H9 (cell line): ENCODE measurements around the gene BPGM. TPM values are rescaled to one million over a fixed set of nuclear protein-coding genes. Genes with fewer than 3 reads are reported as not detected.

Experiments
- DNase-seq: peaks from one replicate; pipeline ENCODE4 v3.0.0-alpha.2; 2017
- H2AFZ ChIP-seq: one replicate; pipeline ENCODE4 v1.6.1; 2013; ENCODE audit warnings: mild to moderate bottlenecking, low read length, control low read depth, moderate library complexity
- H2AK5ac ChIP-seq: 2 replicates; pipeline ENCODE4 v1.6.1; 2013; ENCODE audit warnings: low read length, control low read depth, mixed read lengths; ENCODE audit not compliant: insufficient read length
- H2BK120ac ChIP-seq: one replicate; pipeline ENCODE4 v1.6.1; 2013; ENCODE audit warnings: low read depth, mild to moderate bottlenecking, low read length, control low read depth, inconsistent platforms; ENCODE audit not compliant: poor library complexity, severe bottlenecking
- H2BK12ac ChIP-seq: 2 replicates; pipeline ENCODE4 v1.6.1; 2013; ENCODE audit warnings: low read length, control low read depth, mixed read lengths, low read depth; ENCODE audit not compliant: insufficient read length
- H2BK15ac ChIP-seq: 2 replicates; pipeline ENCODE4 v1.6.1; 2013; ENCODE audit warnings: low read depth, low read length, control low read depth
- H2BK20ac ChIP-seq: one replicate; pipeline ENCODE4 v1.6.1; 2013; ENCODE audit warnings: low read depth, mild to moderate bottlenecking, low read length, control low read depth, inconsistent platforms; ENCODE audit not compliant: poor library complexity, severe bottlenecking
- H2BK5ac ChIP-seq: 2 replicates; pipeline ENCODE4 v1.6.1; 2013; ENCODE audit warnings: low read length, control low read depth, mixed read lengths; ENCODE audit not compliant: insufficient read length
- H3K14ac ChIP-seq: 2 replicates; pipeline ENCODE4 v1.6.1; 2013; ENCODE audit warnings: low read length, control low read depth; ENCODE audit not compliant: insufficient read depth
- H3K18ac ChIP-seq: 2 replicates; pipeline ENCODE4 v1.6.1; 2013; ENCODE audit warnings: low read depth, mild to moderate bottlenecking, mixed read lengths, low read length, control low read depth; ENCODE audit not compliant: insufficient read length
- H3K23ac ChIP-seq: 2 replicates; pipeline ENCODE4 v1.6.1; 2013; ENCODE audit warnings: low read length, control low read depth, mixed read lengths, low read depth; ENCODE audit not compliant: insufficient read length
- H3K23me2 ChIP-seq: 2 replicates; pipeline ENCODE4 v1.6.1; 2013; ENCODE audit warnings: low read depth, mild to moderate bottlenecking, mixed read lengths, low read length, control low read depth; ENCODE audit not compliant: insufficient read length, poor library complexity, severe bottlenecking
- H3K27ac ChIP-seq: 2 replicates; pipeline ENCODE4 v1.5.1; 2013; ENCODE audit warnings: low read length, control low read depth, mixed read lengths, low read depth; ENCODE audit not compliant: insufficient read length
- H3K27me3 ChIP-seq: 2 replicates; pipeline ENCODE4 v1.6.1; 2013; ENCODE audit warnings: low read length, control low read depth, inconsistent platforms; ENCODE audit not compliant: insufficient read depth
- H3K4ac ChIP-seq: 2 replicates; pipeline ENCODE4 v1.6.1; 2013; ENCODE audit warnings: low read depth, mild to moderate bottlenecking, control low read depth, inconsistent platforms, low read length, moderate library complexity
- H3K4me1 ChIP-seq: 2 replicates; pipeline ENCODE4 v1.6.1; 2013; ENCODE audit warnings: low read length, control low read depth, inconsistent platforms; ENCODE audit not compliant: insufficient read depth
- H3K4me2 ChIP-seq: 2 replicates; pipeline ENCODE4 v1.6.1; 2013; ENCODE audit warnings: low read length, control low read depth, mixed read lengths; ENCODE audit not compliant: insufficient read length, insufficient read depth
- H3K56ac ChIP-seq: 2 replicates; pipeline ENCODE4 v1.6.1; 2013; ENCODE audit warnings: low read depth, mild to moderate bottlenecking, mixed read lengths, low read length, control low read depth; ENCODE audit not compliant: insufficient read length
- H3K79me1 ChIP-seq: 2 replicates; pipeline ENCODE4 v1.6.1; 2013; ENCODE audit warnings: low read depth, mild to moderate bottlenecking, moderate library complexity, low read length, control low read depth, inconsistent platforms; ENCODE audit not compliant: insufficient read depth, poor library complexity, severe bottlenecking
- H3K79me2 ChIP-seq: 2 replicates; pipeline ENCODE4 v1.6.1; 2013; ENCODE audit warnings: low read length, control low read depth, inconsistent platforms; ENCODE audit not compliant: insufficient read depth
- H3K9ac ChIP-seq: 2 replicates; pipeline ENCODE4 v1.6.1; 2013; ENCODE audit warnings: low read length, control low read depth, mixed read lengths; ENCODE audit not compliant: insufficient read length; ENCODE audit errors: extremely low read depth
- H3K9me3 ChIP-seq: one replicate; pipeline ENCODE4 v1.6.1; 2013; ENCODE audit warnings: low read depth, low read length, inconsistent platforms; ENCODE audit not compliant: control insufficient read depth
- H3T11ph ChIP-seq: one replicate; pipeline ENCODE4 v1.6.1; 2013; ENCODE audit warnings: mild to moderate bottlenecking, low read length, control low read depth, inconsistent platforms
- H4K20me1 ChIP-seq: one replicate; pipeline ENCODE4 v1.6.1; 2013; ENCODE audit not compliant: control insufficient read depth, insufficient read length, insufficient read depth
- H4K5ac ChIP-seq: 2 replicates; pipeline ENCODE4 v1.6.1; 2013; ENCODE audit warnings: low read depth, mild to moderate bottlenecking, mixed read lengths, low read length, control low read depth; ENCODE audit not compliant: insufficient read length
- H4K8ac ChIP-seq: replicated peaks from 2 replicates; pipeline ENCODE4 v1.6.1; 2013; ENCODE audit warnings: low read length, control low read depth, mixed read lengths, low read depth; ENCODE audit not compliant: insufficient read length
- H4K91ac ChIP-seq: 2 replicates; pipeline ENCODE4 v1.6.1; 2013; ENCODE audit warnings: low read depth, mild to moderate bottlenecking, moderate library complexity, mixed read lengths, low read length, control low read depth; ENCODE audit not compliant: insufficient read length
- H3K27ac Mint-ChIP-seq, 3 experiments: 2 replicates in 2 of 3; 3 replicates in 1 of 3; pipeline ENCODE4 v1.8.0; 2020 to 2021; ENCODE audit warnings: mixed read lengths in 3 of 3, mild to moderate bottlenecking in 1 of 3, moderate library complexity in 1 of 3
- H3K27me3 Mint-ChIP-seq: 2 replicates; pipeline ENCODE4 v1.8.0; 2021; ENCODE audit warnings: low read depth, mild to moderate bottlenecking, moderate library complexity, mixed read lengths
- H3K36me3 Mint-ChIP-seq, 3 experiments: 2 replicates in 2 of 3; 3 replicates in 1 of 3; pipeline ENCODE4 v1.8.0; 2020 to 2021; ENCODE audit warnings: low read depth in 3 of 3, mixed read lengths in 3 of 3; ENCODE audit not compliant: insufficient read depth in 1 of 3
- H3K4me1 Mint-ChIP-seq, 2 experiments: 2 replicates each; pipeline ENCODE4 v1.8.0; 2020; ENCODE audit warnings: mixed read lengths in 2 of 2
- H3K4me3 Mint-ChIP-seq, 2 experiments: 2 replicates in 1 of 2; 3 replicates in 1 of 2; pipeline ENCODE4 v1.8.0; 2020 to 2021; ENCODE audit warnings: mild to moderate bottlenecking in 2 of 2, mixed read lengths in 2 of 2, moderate library complexity in 1 of 2
- H3K9me3 Mint-ChIP-seq, 2 experiments: 2 replicates in 1 of 2; 3 replicates in 1 of 2; pipeline ENCODE4 v1.8.0; 2020; ENCODE audit warnings: mild to moderate bottlenecking in 2 of 2, mixed read lengths in 2 of 2, moderate library complexity in 1 of 2
- WGBS: extraction: QIAGEN DNeasy Blood & Tissue Kit; methylation state at CpG from one replicate; pipeline ENCODE4 v1.1.7; 2013; ENCODE audit warnings: missing lambda C conversion rate, low lambda C conversion rate, mixed read lengths; ENCODE audit not compliant: insufficient read length; ENCODE audit errors: extremely low coverage; 5-methylcytosine and 5-hydroxymethylcytosine counted together
- total RNA-seq: library from RNA; stranded (reverse); gene quantifications from 2 replicates; pipeline ENCODE4 v1.2.1, GENCODE V29; 2021
- TF ChIP-seq, protein P1 (sequence below): fragments of 200-600 bp; sonication (generic); conservative IDR thresholded peaks from 3 replicates; pipeline ENCODE4 v1.8.0; 2021; ENCODE audit warnings: antibody characterized with exemption, mild to moderate bottlenecking

The BPGM gene
- total RNA-seq, 1 experiment from 2014 or later: 14.4 TPM

DNA sequence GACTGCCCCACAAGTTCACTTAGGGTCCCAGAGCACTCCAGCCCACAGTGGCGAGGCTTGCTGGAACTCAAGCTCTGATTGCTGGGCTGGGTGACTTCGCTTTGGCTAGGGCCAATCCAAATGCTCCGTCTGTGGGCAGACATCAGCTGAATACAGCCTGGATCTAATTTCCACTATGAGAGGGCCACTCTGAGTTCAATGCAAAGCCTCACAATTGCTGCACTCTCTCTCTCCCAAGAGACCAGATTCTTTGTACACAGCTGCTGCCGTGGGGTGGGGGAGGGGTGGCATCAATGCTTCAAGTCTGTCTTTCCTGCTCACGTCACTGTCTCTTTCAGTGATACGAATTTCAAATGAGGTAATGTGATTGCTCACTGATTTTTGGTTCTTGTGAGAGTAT lies 47.3 kb upstream of the BPGM start:
- Mint-ChIP-seq H3K9me3 (peaks cover 4 to 12% of the 10 kb centered on the region in 2 experiments; a peak in 4 of 5 replicates), H3K27me3 (no peaks in the 10 kb centered on the region; the same call in 1 of the 2 replicates), H3K4me3 (no peak overlapping the region), H3K4me1 (no peaks in the 10 kb centered on the region), H3K36me3 (peaks cover 3 to 10% (median 4%) of the 10 kb centered on the region in 3 experiments; a peak in 6 of 7 replicates), H3K27ac (no peak overlapping the region)
- Histone ChIP-seq H2BK5ac (no peak overlapping the region), H3K4me1 (no peaks in the 10 kb centered on the region), H2BK20ac (no peak overlapping the region), H2BK15ac (no peak overlapping the region), H4K5ac (no peak overlapping the region), H2BK12ac (no peak overlapping the region), H3K56ac (no peak overlapping the region), H2AK5ac (no peak overlapping the region), H3K4me2 (no peak overlapping the region), H3K4ac (no peak overlapping the region), H3K23me2 (no peaks in the 10 kb centered on the region), H3K27me3 (peaks cover 2% of the 10 kb centered on the region; the same call in 1 of the 2 replicates), H4K20me1 (no peaks in the 10 kb centered on the region), H2AFZ (no peak overlapping the region), H3K18ac (no peak overlapping the region), H3K9ac (no peak overlapping the region), H3K79me2 (no peaks in the 10 kb centered on the region), H4K91ac (no peak overlapping the region), H2BK120ac (no peak overlapping the region), H3T11ph (no peak overlapping the region), H4K8ac (no peak overlapping the region), H3K23ac (no peak overlapping the region), H3K79me1 (no peaks in the 10 kb centered on the region), H3K27ac (no peak overlapping the region), H3K14ac (no peak overlapping the region), H3K9me3 (no peaks in the 10 kb centered on the region)
- no peak for DNase-seq
- no CpG with 5 or more reads among the region's 6 CpGs for WGBS
- TF ChIP-seq, protein P1, sequence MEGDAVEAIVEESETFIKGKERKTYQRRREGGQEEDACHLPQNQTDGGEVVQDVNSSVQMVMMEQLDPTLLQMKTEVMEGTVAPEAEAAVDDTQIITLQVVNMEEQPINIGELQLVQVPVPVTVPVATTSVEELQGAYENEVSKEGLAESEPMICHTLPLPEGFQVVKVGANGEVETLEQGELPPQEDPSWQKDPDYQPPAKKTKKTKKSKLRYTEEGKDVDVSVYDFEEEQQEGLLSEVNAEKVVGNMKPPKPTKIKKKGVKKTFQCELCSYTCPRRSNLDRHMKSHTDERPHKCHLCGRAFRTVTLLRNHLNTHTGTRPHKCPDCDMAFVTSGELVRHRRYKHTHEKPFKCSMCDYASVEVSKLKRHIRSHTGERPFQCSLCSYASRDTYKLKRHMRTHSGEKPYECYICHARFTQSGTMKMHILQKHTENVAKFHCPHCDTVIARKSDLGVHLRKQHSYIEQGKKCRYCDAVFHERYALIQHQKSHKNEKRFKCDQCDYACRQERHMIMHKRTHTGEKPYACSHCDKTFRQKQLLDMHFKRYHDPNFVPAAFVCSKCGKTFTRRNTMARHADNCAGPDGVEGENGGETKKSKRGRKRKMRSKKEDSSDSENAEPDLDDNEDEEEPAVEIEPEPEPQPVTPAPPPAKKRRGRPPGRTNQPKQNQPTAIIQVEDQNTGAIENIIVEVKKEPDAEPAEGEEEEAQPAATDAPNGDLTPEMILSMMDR: no peak
